Fibroblast of lung (primary cell): Measurements from ENCODE around the gene PLN. TPM values are rescaled to one million over a fixed set of nuclear protein-coding genes. Genes with fewer than 3 reads are reported as not detected.
A peak's percentile ranks its signal among the peaks of the same experiment; 100 is the strongest.

Experiments used
- DNase-seq, 2 donors: peaks; one replicate each; pipeline versions ENCODE4 v3.0.0 to v3.0.0-alpha.2; 2010; ENCODE audit warnings: low read depth in 2 of 2
- H2AFZ ChIP-seq: 2 replicates; pipeline ENCODE4 v1.5.1; 2012; ENCODE audit warnings: low read length, control low read depth, inconsistent platforms
- H3K27ac ChIP-seq: 2 replicates; pipeline ENCODE4 v1.5.1; 2011; ENCODE audit warnings: low read length, control low read depth; ENCODE audit not compliant: insufficient read depth
- H3K27me3 ChIP-seq: 2 replicates; pipeline ENCODE4 v1.5.1; 2011; ENCODE audit warnings: mild to moderate bottlenecking, low read length; ENCODE audit not compliant: control insufficient read depth, insufficient read depth
- H3K36me3 ChIP-seq: 2 replicates; pipeline ENCODE4 v1.5.1; 2011; ENCODE audit warnings: low read length; ENCODE audit not compliant: control insufficient read depth, insufficient read depth
- H3K4me1 ChIP-seq: 2 replicates; pipeline ENCODE4 v1.5.1; 2011; ENCODE audit warnings: low read length; ENCODE audit not compliant: control insufficient read depth, insufficient read depth; ENCODE audit errors: extremely low read depth
- H3K4me2 ChIP-seq: 2 replicates; pipeline ENCODE4 v1.5.1; 2011; ENCODE audit warnings: low read length, control low read depth; ENCODE audit not compliant: insufficient read depth; ENCODE audit errors: extremely low read depth
- H3K4me3 ChIP-seq, 4 experiments: fragments of 200-600 bp in 1 of 4; sonication (generic) in 1 of 4; replicated peaks in 1 of 4; 2 replicates each; pipeline ENCODE4 v1.5.1; 2011 to 2016; ENCODE audit warnings: low read length in 4 of 4, low read depth in 3 of 4, mild to moderate bottlenecking in 3 of 4, control low read depth in 2 of 4, inconsistent platforms in 1 of 4, mixed read lengths in 1 of 4; ENCODE audit not compliant: insufficient read depth in 1 of 4; ENCODE audit errors: control extremely low read depth in 1 of 4
- H3K79me2 ChIP-seq: 2 replicates; pipeline ENCODE4 v1.5.1; 2012; ENCODE audit warnings: mild to moderate bottlenecking, low read length, inconsistent platforms; ENCODE audit not compliant: control insufficient read depth, insufficient read depth
- H3K9ac ChIP-seq: 2 replicates; pipeline ENCODE4 v1.5.1; 2011; ENCODE audit warnings: mild to moderate bottlenecking, low read length, control low read depth; ENCODE audit not compliant: insufficient read depth
- H3K9me3 ChIP-seq: 2 replicates; pipeline ENCODE4 v1.5.1; 2012; ENCODE audit warnings: low read depth, low read length; ENCODE audit not compliant: control insufficient read depth, insufficient read depth
- H4K20me1 ChIP-seq: 2 replicates; pipeline ENCODE4 v1.5.1; 2011; ENCODE audit warnings: low read length; ENCODE audit not compliant: control insufficient read depth, insufficient read depth; ENCODE audit errors: extremely low read depth
- EZH2 ChIP-seq: IDR thresholded peaks from 2 replicates; pipeline ENCODE4 v1.5.1; 2012; ENCODE audit warnings: low read length, control low read depth, mild to moderate bottlenecking; ENCODE audit errors: missing control alignments
- polyA plus RNA-seq, 2 donors: library from polyadenylated mRNA; depleted of rRNA in 1 of 2; stranded (reverse) in 1 of 2; unstranded in 1 of 2; fragments of >200 nt; gene quantifications; 2 replicates each; pipeline ENCODE4 v1.2.1, GENCODE V29; 2011 to 2012; ENCODE audit warnings: missing spikeins in 1 of 2
- total RNA-seq: library from RNA; depleted of rRNA; stranded (reverse); fragments of >200 nt; gene quantifications from 2 replicates; pipeline ENCODE4 v1.2.1, GENCODE V29; 2014
- TF ChIP-seq, protein P1 (sequence below), 2 donors: IDR thresholded peaks in 1 of 2; conservative IDR thresholded peaks in 1 of 2; 1 replicate in 1 of 2; 2 replicates in 1 of 2; pipeline ENCODE4 v1.5.1; 2011 to 2012; ENCODE audit warnings: low read length in 2 of 2, control low read depth in 1 of 2, inconsistent platforms in 1 of 2, low read depth in 1 of 2, mild to moderate bottlenecking in 1 of 2

Gene PLN
- total and polyA plus RNA-seq, 2 donors (not counting 1 experiment from before 2014, with no cell fraction given), result 1.3 to 2.0 TPM

- no peaks in the 10 kb centered on the region for H4K20me1 ChIP-seq
- H3K79me2 ChIP-seq, result peaks cover under 1% of the 10 kb centered on the region
Observed at GRCh38 chr6:118554698-118555097, 6.6 kb downstream of the PLN start.

GRCh38 chr6:118558464-118559217 is 10.5 kb downstream of the PLN start:
- no peak overlapping the region for H3K4me2 ChIP-seq
- H4K20me1 ChIP-seq, result no peaks in the 10 kb centered on the region
- H3K36me3 ChIP-seq, result no peaks in the 10 kb centered on the region
- peaks cover 4% of the 10 kb centered on the region for H3K4me1 ChIP-seq
- H3K27me3 ChIP-seq, result no peaks in the 10 kb centered on the region
- no peaks in the 10 kb centered on the region for H3K79me2 ChIP-seq
- no peak overlapping the region for H3K27ac ChIP-seq
- no peak overlapping the region for H2AFZ ChIP-seq
- H3K9me3 ChIP-seq, result no peaks in the 10 kb centered on the region
- no peak overlapping the region for H3K9ac ChIP-seq
- H3K4me3 ChIP-seq, result no peak overlapping the region
- peak in 1 of 2 donors; percentile 47 for DNase-seq
- TF ChIP-seq, protein P1, sequence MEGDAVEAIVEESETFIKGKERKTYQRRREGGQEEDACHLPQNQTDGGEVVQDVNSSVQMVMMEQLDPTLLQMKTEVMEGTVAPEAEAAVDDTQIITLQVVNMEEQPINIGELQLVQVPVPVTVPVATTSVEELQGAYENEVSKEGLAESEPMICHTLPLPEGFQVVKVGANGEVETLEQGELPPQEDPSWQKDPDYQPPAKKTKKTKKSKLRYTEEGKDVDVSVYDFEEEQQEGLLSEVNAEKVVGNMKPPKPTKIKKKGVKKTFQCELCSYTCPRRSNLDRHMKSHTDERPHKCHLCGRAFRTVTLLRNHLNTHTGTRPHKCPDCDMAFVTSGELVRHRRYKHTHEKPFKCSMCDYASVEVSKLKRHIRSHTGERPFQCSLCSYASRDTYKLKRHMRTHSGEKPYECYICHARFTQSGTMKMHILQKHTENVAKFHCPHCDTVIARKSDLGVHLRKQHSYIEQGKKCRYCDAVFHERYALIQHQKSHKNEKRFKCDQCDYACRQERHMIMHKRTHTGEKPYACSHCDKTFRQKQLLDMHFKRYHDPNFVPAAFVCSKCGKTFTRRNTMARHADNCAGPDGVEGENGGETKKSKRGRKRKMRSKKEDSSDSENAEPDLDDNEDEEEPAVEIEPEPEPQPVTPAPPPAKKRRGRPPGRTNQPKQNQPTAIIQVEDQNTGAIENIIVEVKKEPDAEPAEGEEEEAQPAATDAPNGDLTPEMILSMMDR (conservative IDR thresholded peaks at IDR 0.05 in 1 of 2, IDR thresholded peaks at IDR 0.05 in 1 of 2; ENCODE audit: low read depth in 1 of 2, low read length in 2 of 2), result no peak
- TF ChIP-seq EZH2, result no peak

More at GRCh38 chr6:118554698-118555097, 6.6 kb downstream of the PLN start:
- H2AFZ ChIP-seq, result no peak overlapping the region
- no peaks in the 10 kb centered on the region for H3K27me3 ChIP-seq
- no peak overlapping the region for H3K4me2 ChIP-seq
- peaks cover 8% of the 10 kb centered on the region for H3K4me1 ChIP-seq
- H3K4me3 ChIP-seq, result no peak overlapping the region
- H3K36me3 ChIP-seq, result no peaks in the 10 kb centered on the region
- H3K9ac ChIP-seq, result no peak overlapping the region
- no peak overlapping the region for H3K27ac ChIP-seq
- H3K9me3 ChIP-seq, result no peaks in the 10 kb centered on the region
- no peak for DNase-seq
- TF ChIP-seq, protein P1 (conservative IDR thresholded peaks at IDR 0.05 in 1 of 2, IDR thresholded peaks at IDR 0.05 in 1 of 2; ENCODE audit: low read depth in 1 of 2, low read length in 2 of 2), result no peak
- TF ChIP-seq EZH2, result no peak

GRCh38 chr6:118559659-118560058 is 11.6 kb downstream of the PLN start:
- Histone ChIP-seq H2AFZ (no peak overlapping the region), H3K4me2 (no peak overlapping the region), H3K27me3 (no peaks in the 10 kb centered on the region), H3K27ac (no peak overlapping the region), H3K4me1 (peaks cover 4% of the 10 kb centered on the region), H3K9ac (no peak overlapping the region), H3K9me3 (no peaks in the 10 kb centered on the region), H4K20me1 (no peaks in the 10 kb centered on the region), H3K79me2 (no peaks in the 10 kb centered on the region), H3K36me3 (no peaks in the 10 kb centered on the region), H3K4me3 (no peak overlapping the region)
- TF ChIP-seq EZH2, result no peak
- TF ChIP-seq, protein P1 (conservative IDR thresholded peaks at IDR 0.05 in 1 of 2, IDR thresholded peaks at IDR 0.05 in 1 of 2; ENCODE audit: low read depth in 1 of 2, low read length in 2 of 2), result no peak
- no peak for DNase-seq
